Neural cell (in vitro differentiated cells): Measurements from ENCODE around the gene MLX. TPM values are rescaled to one million over a fixed set of nuclear protein-coding genes. Genes with fewer than 3 reads are reported as not detected.

Experiments
- H2AFZ ChIP-seq: fragments of 200-600, 300-800 bp; sonication (generic), shearing (Covaris generic); 2 replicates; pipeline ENCODE4 v1.6.0; 2014; ENCODE audit warnings: low read depth, mild to moderate bottlenecking, antibody characterized with exemption, low read length, moderate library complexity
- H3F3A ChIP-seq: fragments of 200-600 bp; shearing (Covaris generic); 2 replicates; pipeline ENCODE4 v1.6.1; 2016; ENCODE audit warnings: mild to moderate bottlenecking, moderate library complexity, mixed read lengths, antibody characterized with exemption, low read length; ENCODE audit not compliant: insufficient read depth, poor library complexity, severe bottlenecking
- H3K27ac ChIP-seq: fragments of 200-600, 300-800 bp; sonication (generic), shearing (Covaris generic); 2 replicates; pipeline ENCODE4 v1.5.1; 2014; ENCODE audit warnings: mild to moderate bottlenecking, low read length, moderate library complexity
- H3K27me3 ChIP-seq: fragments of 300-800, 200-600 bp; sonication (generic), shearing (Covaris generic); 2 replicates; pipeline ENCODE4 v1.6.0; 2014; ENCODE audit warnings: mild to moderate bottlenecking, low read depth, low read length, moderate library complexity; ENCODE audit not compliant: insufficient read depth
- H3K36me3 ChIP-seq: fragments of 300-800, 200-600 bp; sonication (generic), shearing (Covaris generic); 2 replicates; pipeline ENCODE4 v1.5.1; 2014; ENCODE audit warnings: mild to moderate bottlenecking, antibody characterized with exemption, low read length, moderate library complexity; ENCODE audit not compliant: insufficient read depth
- H3K4me2 ChIP-seq: fragments of 300-800, 200-600 bp; sonication (generic), shearing (Covaris generic); 2 replicates; pipeline ENCODE4 v1.6.0; 2014; ENCODE audit warnings: mild to moderate bottlenecking, low read length
- H3K4me3 ChIP-seq: fragments of 300-800, 200-600 bp; sonication (generic), shearing (Covaris generic); 2 replicates; pipeline ENCODE4 v1.5.1; 2014; ENCODE audit warnings: mild to moderate bottlenecking, low read length, moderate library complexity
- H3K79me2 ChIP-seq: fragments of 200-600 bp; shearing (Covaris generic); replicated peaks from 2 replicates; pipeline ENCODE4 v1.6.0; 2014; ENCODE audit warnings: mild to moderate bottlenecking, low read length, moderate library complexity; ENCODE audit not compliant: insufficient read depth
- H3K9ac ChIP-seq: fragments of 300-800, 200-600 bp; sonication (generic), shearing (Covaris generic); 2 replicates; pipeline ENCODE4 v1.6.1; 2016; ENCODE audit warnings: mild to moderate bottlenecking, low read length, mixed read lengths
- H3K9me2 ChIP-seq: fragments of 200-600 bp; shearing (Covaris generic); 2 replicates; pipeline ENCODE4 v1.6.1; 2016; ENCODE audit warnings: mild to moderate bottlenecking, low read length, mixed read lengths; ENCODE audit not compliant: insufficient read depth
- H3K9me3 ChIP-seq: fragments of 200-600, 300-800 bp; sonication (generic), shearing (Covaris generic); 2 replicates; pipeline ENCODE4 v1.6.1; 2016; ENCODE audit warnings: mild to moderate bottlenecking, mixed run types, low read length, moderate library complexity, mixed read lengths
- H4K20me1 ChIP-seq: fragments of 200-600 bp; shearing (Covaris generic); 2 replicates; pipeline ENCODE4 v1.6.1; 2016; ENCODE audit warnings: mild to moderate bottlenecking, mixed run types; ENCODE audit not compliant: insufficient read depth
- EP300 ChIP-seq: fragments of 450-650 bp; conservative IDR thresholded peaks from 2 replicates; pipeline ENCODE4 v1.6.1; 2014; ENCODE audit warnings: antibody characterized with exemption, mild to moderate bottlenecking, moderate library complexity; ENCODE audit not compliant: poor library complexity, severe bottlenecking
- EZH2 ChIP-seq: fragments of 200-600, 300-800 bp; shearing (Covaris generic), sonication (generic); IDR thresholded peaks from 2 replicates; pipeline ENCODE4 v1.6.1; 2014; ENCODE audit warnings: antibody characterized with exemption, low read length, borderline replicate concordance, mild to moderate bottlenecking; ENCODE audit not compliant: insufficient read depth, poor library complexity, severe bottlenecking
- MXI1 ChIP-seq: fragments of 450-650 bp; conservative IDR thresholded peaks from 2 replicates; pipeline ENCODE4 v1.6.1; 2014; ENCODE audit warnings: antibody characterized with exemption, mild to moderate bottlenecking; ENCODE audit not compliant: poor library complexity, severe bottlenecking
- POLR2AphosphoS5 ChIP-seq: IDR thresholded peaks from 2 replicates; pipeline ENCODE4 v1.6.1; 2012
- RAD21 ChIP-seq: fragments of 450-650 bp; conservative IDR thresholded peaks from 2 replicates; pipeline ENCODE4 v1.6.1; 2014; ENCODE audit warnings: antibody characterized with exemption, mild to moderate bottlenecking, moderate library complexity
- SMC3 ChIP-seq: fragments of 450-650 bp; conservative IDR thresholded peaks from 2 replicates; pipeline ENCODE4 v1.6.1; 2014; ENCODE audit warnings: antibody characterized with exemption, mild to moderate bottlenecking, moderate library complexity; ENCODE audit not compliant: poor library complexity
- TAF1 ChIP-seq: IDR thresholded peaks from 2 replicates; pipeline ENCODE4 v1.6.1; 2012; ENCODE audit warnings: low read depth
- polyA plus RNA-seq: library from polyadenylated mRNA; depleted of rRNA; stranded (reverse); fragments of >200 nt; gene quantifications from 2 replicates; pipeline ENCODE4 v1.2.3, GENCODE V29; 2014
- TF ChIP-seq, protein P1 (sequence below): IDR thresholded peaks from 2 replicates; pipeline ENCODE4 v1.6.1; 2012; ENCODE audit warnings: borderline replicate concordance
- TF ChIP-seq, protein P2 (sequence below): fragments of 450-650 bp; IDR thresholded peaks from 2 replicates; pipeline ENCODE4 v1.5.1; 2014; ENCODE audit warnings: antibody characterized with exemption, mild to moderate bottlenecking, moderate library complexity; ENCODE audit not compliant: poor library complexity, severe bottlenecking

Gene MLX
- polyA plus RNA-seq, 1 donor from 2014 or later = 47.2 TPM

DNA sequence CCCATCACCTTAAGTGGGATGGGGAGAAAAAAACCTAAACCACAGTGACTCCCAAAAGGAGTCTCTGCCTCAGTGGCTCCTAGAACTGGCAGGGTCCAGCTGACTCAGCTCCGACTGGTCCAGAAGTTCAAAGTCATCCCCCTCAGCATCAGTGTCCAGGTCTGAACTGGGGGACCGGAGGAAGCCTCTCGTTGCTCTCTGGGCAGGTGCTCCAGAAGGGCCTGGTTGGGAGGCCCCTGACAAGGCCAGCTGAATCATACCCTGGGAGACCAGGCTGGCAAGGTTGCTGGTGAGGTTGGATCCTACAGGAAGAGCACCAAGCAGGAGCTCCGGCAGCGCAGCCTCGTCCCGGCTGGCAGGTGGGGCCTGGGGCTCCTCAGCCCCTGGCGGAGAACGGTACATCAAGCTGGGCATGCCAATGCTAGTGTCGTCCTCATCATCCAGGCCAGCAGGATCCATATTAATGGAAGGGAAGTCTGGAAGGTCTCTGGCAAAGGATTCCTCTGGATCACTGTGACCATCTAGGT is 14.9 kb downstream of the MLX start:
- no peaks in the 10 kb centered on the region for H3K9me3 ChIP-seq
- H3K4me2 ChIP-seq = no peak overlapping the region
- no peaks in the 10 kb centered on the region for H3F3A ChIP-seq
- no peaks in the 10 kb centered on the region for H4K20me1 ChIP-seq
- no peaks in the 10 kb centered on the region for H3K9me2 ChIP-seq
- TF ChIP-seq, protein P1, sequence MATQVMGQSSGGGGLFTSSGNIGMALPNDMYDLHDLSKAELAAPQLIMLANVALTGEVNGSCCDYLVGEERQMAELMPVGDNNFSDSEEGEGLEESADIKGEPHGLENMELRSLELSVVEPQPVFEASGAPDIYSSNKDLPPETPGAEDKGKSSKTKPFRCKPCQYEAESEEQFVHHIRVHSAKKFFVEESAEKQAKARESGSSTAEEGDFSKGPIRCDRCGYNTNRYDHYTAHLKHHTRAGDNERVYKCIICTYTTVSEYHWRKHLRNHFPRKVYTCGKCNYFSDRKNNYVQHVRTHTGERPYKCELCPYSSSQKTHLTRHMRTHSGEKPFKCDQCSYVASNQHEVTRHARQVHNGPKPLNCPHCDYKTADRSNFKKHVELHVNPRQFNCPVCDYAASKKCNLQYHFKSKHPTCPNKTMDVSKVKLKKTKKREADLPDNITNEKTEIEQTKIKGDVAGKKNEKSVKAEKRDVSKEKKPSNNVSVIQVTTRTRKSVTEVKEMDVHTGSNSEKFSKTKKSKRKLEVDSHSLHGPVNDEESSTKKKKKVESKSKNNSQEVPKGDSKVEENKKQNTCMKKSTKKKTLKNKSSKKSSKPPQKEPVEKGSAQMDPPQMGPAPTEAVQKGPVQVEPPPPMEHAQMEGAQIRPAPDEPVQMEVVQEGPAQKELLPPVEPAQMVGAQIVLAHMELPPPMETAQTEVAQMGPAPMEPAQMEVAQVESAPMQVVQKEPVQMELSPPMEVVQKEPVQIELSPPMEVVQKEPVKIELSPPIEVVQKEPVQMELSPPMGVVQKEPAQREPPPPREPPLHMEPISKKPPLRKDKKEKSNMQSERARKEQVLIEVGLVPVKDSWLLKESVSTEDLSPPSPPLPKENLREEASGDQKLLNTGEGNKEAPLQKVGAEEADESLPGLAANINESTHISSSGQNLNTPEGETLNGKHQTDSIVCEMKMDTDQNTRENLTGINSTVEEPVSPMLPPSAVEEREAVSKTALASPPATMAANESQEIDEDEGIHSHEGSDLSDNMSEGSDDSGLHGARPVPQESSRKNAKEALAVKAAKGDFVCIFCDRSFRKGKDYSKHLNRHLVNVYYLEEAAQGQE = no peak
- TF ChIP-seq POLR2AphosphoS5 (no peak), MXI1 (no peak), SMC3 (no peak)
- H3K4me3 ChIP-seq = no peak overlapping the region
- H3K79me2 ChIP-seq = peaks cover 3% of the 10 kb centered on the region
- no peaks in the 10 kb centered on the region for H3K36me3 ChIP-seq
- H3K9ac ChIP-seq = no peak overlapping the region
- H3K27ac ChIP-seq = no peak overlapping the region
- no peaks in the 10 kb centered on the region for H3K27me3 ChIP-seq
- H2AFZ ChIP-seq = no peak overlapping the region

GRCh38 chr17:42584880-42585279 is 18.0 kb downstream of the MLX start:
- H3K9me3 ChIP-seq = no peaks in the 10 kb centered on the region
- H3K27me3 ChIP-seq = no peaks in the 10 kb centered on the region
- no peak overlapping the region for H3K4me3 ChIP-seq
- H2AFZ ChIP-seq = no peak overlapping the region
- no peak for TF ChIP-seq MXI1
- TF ChIP-seq, protein P2, sequence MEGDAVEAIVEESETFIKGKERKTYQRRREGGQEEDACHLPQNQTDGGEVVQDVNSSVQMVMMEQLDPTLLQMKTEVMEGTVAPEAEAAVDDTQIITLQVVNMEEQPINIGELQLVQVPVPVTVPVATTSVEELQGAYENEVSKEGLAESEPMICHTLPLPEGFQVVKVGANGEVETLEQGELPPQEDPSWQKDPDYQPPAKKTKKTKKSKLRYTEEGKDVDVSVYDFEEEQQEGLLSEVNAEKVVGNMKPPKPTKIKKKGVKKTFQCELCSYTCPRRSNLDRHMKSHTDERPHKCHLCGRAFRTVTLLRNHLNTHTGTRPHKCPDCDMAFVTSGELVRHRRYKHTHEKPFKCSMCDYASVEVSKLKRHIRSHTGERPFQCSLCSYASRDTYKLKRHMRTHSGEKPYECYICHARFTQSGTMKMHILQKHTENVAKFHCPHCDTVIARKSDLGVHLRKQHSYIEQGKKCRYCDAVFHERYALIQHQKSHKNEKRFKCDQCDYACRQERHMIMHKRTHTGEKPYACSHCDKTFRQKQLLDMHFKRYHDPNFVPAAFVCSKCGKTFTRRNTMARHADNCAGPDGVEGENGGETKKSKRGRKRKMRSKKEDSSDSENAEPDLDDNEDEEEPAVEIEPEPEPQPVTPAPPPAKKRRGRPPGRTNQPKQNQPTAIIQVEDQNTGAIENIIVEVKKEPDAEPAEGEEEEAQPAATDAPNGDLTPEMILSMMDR = no peak
- no peak for TF ChIP-seq SMC3
- no peak for TF ChIP-seq POLR2AphosphoS5
- no peak for TF ChIP-seq RAD21
- TF ChIP-seq EZH2 = no peak
- TF ChIP-seq, protein P1 = no peak
- no peak for TF ChIP-seq TAF1
- TF ChIP-seq EP300 = no peak
- H3F3A ChIP-seq = no peaks in the 10 kb centered on the region
- no peaks in the 10 kb centered on the region for H3K79me2 ChIP-seq
- H3K9ac ChIP-seq = no peak overlapping the region
- no peaks in the 10 kb centered on the region for H4K20me1 ChIP-seq
- H3K4me2 ChIP-seq = no peak overlapping the region
- H3K27ac ChIP-seq = no peak overlapping the region
- H3K9me2 ChIP-seq = no peaks in the 10 kb centered on the region
- no peaks in the 10 kb centered on the region for H3K36me3 ChIP-seq
